ENCODE measurements around the gene RNASET2. TPM values are rescaled to one million over a fixed set of nuclear protein-coding genes. Genes with fewer than 3 reads are reported as not detected.
A peak's percentile ranks its signal among the peaks of the same experiment; 100 is the strongest.

The RNASET2 gene
- polyA plus RNA-seq, 6 donors from 2014 or later: 472 to 744 (median 534) TPM

DNA sequence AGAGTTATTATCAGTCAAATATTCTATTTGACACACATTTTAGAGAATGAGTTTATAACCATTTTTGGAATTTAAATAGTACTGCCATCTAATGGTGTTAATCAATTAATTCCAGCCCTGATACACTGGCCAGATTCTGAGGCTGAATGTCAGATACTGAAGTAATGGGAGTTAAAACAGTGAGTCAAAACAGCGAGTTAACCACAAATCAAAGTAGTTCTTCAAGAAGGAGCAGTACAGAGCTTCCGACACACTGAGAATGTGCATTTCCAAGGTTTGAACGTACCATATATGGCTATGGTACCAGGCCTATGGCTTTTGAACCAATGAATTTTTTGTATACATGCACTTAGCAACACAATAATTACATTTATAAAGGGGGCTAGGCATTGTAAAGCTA is 31.6 kb upstream of the RNASET2 start:
- H3K4me3 Mint-ChIP-seq: no peak overlapping the region
- DNase-seq: no peak
- no peak for ATAC-seq (ENCODE audit: low read depth in 2 of 2)
- peaks cover 7 to 21% (median 13%) of the 10 kb centered on the region in 3 donors for H3K4me1 Mint-ChIP-seq
- no peaks in the 10 kb centered on the region for H3K9me3 Mint-ChIP-seq
- no peaks in the 10 kb centered on the region for H3K27me3 Mint-ChIP-seq
- peaks cover 0 to 3% of the 10 kb centered on the region in 2 donors for H3K36me3 Mint-ChIP-seq
- peak overlapping the region in 1 of 6 donors; percentile 15 for H3K27ac Mint-ChIP-seq

GRCh38 chr6:166987448-166987847 is 31.1 kb upstream of the RNASET2 start:
- peak overlapping the region in 1 of 8 donors; percentile 40 for H3K4me3 Mint-ChIP-seq

GRCh38 chr6:166980738-166981137 is 24.4 kb upstream of the RNASET2 start:
- Mint-ChIP-seq H3K27me3 (no peaks in the 10 kb centered on the region), H3K27ac (peak overlapping the region in 1 of 6 donors; percentile 5), H3K4me3 (no peak overlapping the region), H3K9me3 (no peaks in the 10 kb centered on the region), H3K36me3 (peaks cover 0 to 10% of the 10 kb centered on the region in 2 donors), H3K4me1 (peaks cover 0 to 4% (median 3%) of the 10 kb centered on the region in 3 donors)
- ATAC-seq (ENCODE audit: low read depth in 2 of 2) (no peak), DNase-seq (no peak)

More at GRCh38 chr6:166987448-166987847, 31.1 kb upstream of the RNASET2 start:
- Mint-ChIP-seq H3K27me3 (no peaks in the 10 kb centered on the region), H3K27ac (peak overlapping the region in 1 of 6 donors; percentile 76), H3K4me1 (peaks cover 7 to 21% (median 14%) of the 10 kb centered on the region in 3 donors), H3K9me3 (no peaks in the 10 kb centered on the region), H3K36me3 (peaks cover 0 to 5% of the 10 kb centered on the region in 2 donors)
- no peak for ATAC-seq (ENCODE audit: low read depth in 2 of 2)
- no peak for DNase-seq

DNA sequence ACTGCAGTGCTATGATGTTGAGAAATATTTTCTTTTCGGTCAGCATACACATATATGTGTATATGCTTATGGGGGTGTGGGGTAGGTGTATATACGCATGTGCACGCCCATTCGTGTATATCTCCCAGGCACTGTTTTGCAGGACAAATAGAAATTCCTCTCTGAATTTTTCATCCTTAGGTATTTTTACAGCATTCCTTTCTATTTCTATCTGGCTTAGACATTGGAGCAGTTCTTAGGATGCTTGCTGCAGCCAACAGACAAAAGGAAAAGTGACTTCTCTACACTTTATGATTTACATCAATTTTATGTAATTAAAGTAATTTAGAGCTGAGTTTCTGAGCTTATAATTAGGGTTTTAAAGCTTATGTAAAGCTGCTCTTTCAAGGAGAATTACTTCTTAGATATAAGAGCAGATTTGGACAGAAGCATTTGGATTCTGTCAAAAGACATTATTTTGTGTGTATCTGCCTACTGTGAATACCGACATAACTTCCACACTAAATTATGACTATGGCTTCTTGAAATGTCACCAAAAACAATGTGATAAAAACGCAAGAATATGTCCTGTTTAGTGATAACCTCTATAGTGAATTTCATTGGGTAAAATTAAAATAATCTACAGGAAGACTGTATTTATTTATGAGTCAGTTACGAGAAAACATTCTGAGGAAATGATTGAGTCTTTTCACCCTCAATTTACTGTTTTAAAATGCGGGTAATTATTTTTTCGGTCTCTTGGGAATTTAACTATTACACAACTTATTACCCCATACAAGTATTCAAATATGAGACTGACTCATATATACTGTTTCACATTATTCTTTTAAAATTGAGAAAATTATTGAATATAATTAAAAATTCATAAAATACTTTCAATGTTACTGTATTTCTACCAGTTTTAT is 21.5 kb upstream of the RNASET2 start:
- H3K27me3 Mint-ChIP-seq: no peaks in the 10 kb centered on the region
- no peak for DNase-seq
- H3K36me3 Mint-ChIP-seq: peaks cover 0 to 7% of the 10 kb centered on the region in 2 donors
- no peak overlapping the region for H3K4me3 Mint-ChIP-seq
- no peak for ATAC-seq (ENCODE audit: low read depth in 2 of 2)
- no peaks in the 10 kb centered on the region for H3K9me3 Mint-ChIP-seq
- H3K4me1 Mint-ChIP-seq: peaks cover 0 to 7% (median 3%) of the 10 kb centered on the region in 3 donors
- H3K27ac Mint-ChIP-seq: peak overlapping the region in 1 of 6 donors; percentile 77

GRCh38 chr6:166976636-166977035 is 20.3 kb upstream of the RNASET2 start:
- Mint-ChIP-seq H3K4me3 (no peak overlapping the region), H3K27ac (no peak overlapping the region), H3K27me3 (no peaks in the 10 kb centered on the region), H3K4me1 (peaks cover 0 to 10% (median 3%) of the 10 kb centered on the region in 3 donors), H3K36me3 (peaks cover 0 to 4% of the 10 kb centered on the region in 2 donors), H3K9me3 (no peaks in the 10 kb centered on the region)
- DNase-seq (no peak), ATAC-seq (ENCODE audit: low read depth in 2 of 2) (no peak)

- H3K36me3 Mint-ChIP-seq: no peaks in the 10 kb centered on the region
- H3K9me3 Mint-ChIP-seq: peaks cover 0 to 2% (median 0%) of the 10 kb centered on the region in 7 donors
- H3K4me3 Mint-ChIP-seq: no peak overlapping the region
- no peaks in the 10 kb centered on the region for H3K27me3 Mint-ChIP-seq
- H3K4me1 Mint-ChIP-seq: peaks cover 15 to 34% (median 15%) of the 10 kb centered on the region in 3 donors
- H3K27ac Mint-ChIP-seq: no peak overlapping the region
- DNase-seq (no peak), ATAC-seq (ENCODE audit: low read depth in 2 of 2) (no peak)
These were observed 15.8 kb upstream of the RNASET2 start for GRCh38 chr6:166972101-166972500.

DNA sequence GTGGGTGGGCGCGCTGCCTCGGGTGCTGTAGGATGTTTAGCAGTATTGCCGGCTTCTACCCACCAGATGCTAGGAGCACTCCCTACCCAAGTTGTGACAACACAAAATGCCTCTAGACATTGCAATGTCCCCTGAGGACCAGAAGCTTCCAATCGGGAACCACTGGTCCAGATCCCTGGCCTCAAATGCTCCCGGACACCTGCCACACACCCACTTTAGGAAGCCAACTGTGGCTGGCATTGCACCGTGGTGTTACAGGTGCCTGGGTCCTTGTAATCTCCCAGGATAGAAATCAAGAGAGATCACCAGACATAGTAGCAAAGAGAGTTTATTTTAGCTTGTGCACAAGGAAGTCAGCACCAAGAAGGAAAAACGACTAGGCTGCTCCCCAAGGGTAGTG is 14.9 kb upstream of the RNASET2 start:
- Mint-ChIP-seq H3K4me3 (no peak overlapping the region), H3K9me3 (peaks cover 0 to 4% (median 0%) of the 10 kb centered on the region in 7 donors), H3K27ac (peak overlapping the region in 3 of 6 donors; percentile 15 to 66 (median 54)), H3K27me3 (no peaks in the 10 kb centered on the region), H3K4me1 (peaks cover 12 to 34% (median 15%) of the 10 kb centered on the region in 3 donors), H3K36me3 (no peaks in the 10 kb centered on the region)
- ATAC-seq (ENCODE audit: low read depth in 2 of 2) (no peak), DNase-seq (no peak)

- peaks cover 12 to 32% (median 15%) of the 10 kb centered on the region in 3 donors for H3K4me1 Mint-ChIP-seq
- H3K27me3 Mint-ChIP-seq: no peaks in the 10 kb centered on the region
- DNase-seq (no peak), ATAC-seq (ENCODE audit: low read depth in 2 of 2) (no peak)
- no peaks in the 10 kb centered on the region for H3K36me3 Mint-ChIP-seq
- no peak overlapping the region for H3K27ac Mint-ChIP-seq
- peaks cover 0 to 4% (median 0%) of the 10 kb centered on the region in 7 donors for H3K9me3 Mint-ChIP-seq
- H3K4me3 Mint-ChIP-seq: no peak overlapping the region
These were observed 14.4 kb upstream of the RNASET2 start for GRCh38 chr6:166970776-166971175.

GRCh38 chr6:166970091-166970490 is 13.7 kb upstream of the RNASET2 start:
- peaks cover 12 to 32% (median 15%) of the 10 kb centered on the region in 3 donors for H3K4me1 Mint-ChIP-seq
- no peaks in the 10 kb centered on the region for H3K36me3 Mint-ChIP-seq
- H3K27me3 Mint-ChIP-seq: no peaks in the 10 kb centered on the region
- DNase-seq (no peak), ATAC-seq (ENCODE audit: low read depth in 2 of 2) (no peak)
- H3K27ac Mint-ChIP-seq: peak overlapping the region in 4 of 6 donors; percentile 6 to 86 (median 82)
- H3K4me3 Mint-ChIP-seq: peak overlapping the region in 2 of 8 donors; percentile 57 to 84
- H3K9me3 Mint-ChIP-seq: peaks cover 0 to 4% (median 0%) of the 10 kb centered on the region in 7 donors

- H3K36me3 Mint-ChIP-seq: no peaks in the 10 kb centered on the region
- DNase-seq: no peak
- peaks cover 12 to 32% (median 15%) of the 10 kb centered on the region in 3 donors for H3K4me1 Mint-ChIP-seq
- peak overlapping the region in 4 of 6 donors; percentile 52 to 85 (median 68) for H3K27ac Mint-ChIP-seq
- H3K4me3 Mint-ChIP-seq: peak overlapping the region in 6 of 8 donors; percentile 3 to 84 (median 38)
- no peaks in the 10 kb centered on the region for H3K27me3 Mint-ChIP-seq
- H3K9me3 Mint-ChIP-seq: peaks cover 0 to 4% (median 0%) of the 10 kb centered on the region in 7 donors
- ATAC-seq (ENCODE audit: low read depth in 2 of 2): peak in 1 of 2 donors; percentile 35
These were observed 13.1 kb upstream of the RNASET2 start for GRCh38 chr6:166969390-166970002.

- Mint-ChIP-seq H3K4me3 (no peak overlapping the region), H3K9me3 (peaks cover 0 to 4% (median 0%) of the 10 kb centered on the region in 7 donors)
These were observed 9.9 kb upstream of the RNASET2 start for GRCh38 chr6:166966268-166966667.

DNA sequence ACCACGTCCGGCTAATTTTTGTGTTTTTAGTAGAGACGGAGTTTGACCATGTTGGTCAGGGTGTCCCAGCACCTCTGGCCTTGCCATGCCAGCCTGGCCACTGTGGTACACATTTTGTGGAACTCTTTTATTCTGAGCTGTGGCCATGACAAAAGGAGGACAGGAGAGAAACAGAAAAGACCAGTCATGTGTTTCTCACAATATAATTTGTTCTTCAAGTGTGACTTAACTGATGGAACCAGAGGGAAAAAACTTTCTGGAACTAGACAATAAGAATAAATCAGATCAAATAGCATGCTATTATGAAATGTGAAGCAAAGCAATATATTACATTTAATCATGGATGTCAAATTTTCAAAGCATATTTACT is 4.2 kb upstream of the RNASET2 start:
- peak overlapping the region; percentile 19 to 100 (median 100) for H3K27ac Mint-ChIP-seq
- H3K9me3 Mint-ChIP-seq: peaks cover 0 to 2% (median 0%) of the 10 kb centered on the region in 7 donors
- no peak for DNase-seq
- H3K36me3 Mint-ChIP-seq: no peaks in the 10 kb centered on the region
- H3K4me3 Mint-ChIP-seq: peak overlapping the region in 7 of 8 donors; percentile 36 to 100 (median 96)
- H3K4me1 Mint-ChIP-seq: peaks cover 39 to 46% (median 44%) of the 10 kb centered on the region in 3 donors
- no peaks in the 10 kb centered on the region for H3K27me3 Mint-ChIP-seq
- ATAC-seq (ENCODE audit: low read depth in 2 of 2): no peak

More at GRCh38 chr6:166966268-166966667, 9.9 kb upstream of the RNASET2 start:
- Mint-ChIP-seq H3K36me3 (no peaks in the 10 kb centered on the region), H3K27ac (peak overlapping the region in 1 of 6 donors; percentile 66), H3K27me3 (no peaks in the 10 kb centered on the region), H3K4me1 (peaks cover 12 to 26% (median 15%) of the 10 kb centered on the region in 3 donors)
- DNase-seq (no peak), ATAC-seq (ENCODE audit: low read depth in 2 of 2) (no peak)

- Mint-ChIP-seq H3K36me3 (peaks cover 0 to 5% of the 10 kb centered on the region in 2 donors), H3K4me3 (peak overlapping the region; percentile 94 to 100 (median 96))
- no peak for ATAC-seq (ENCODE audit: low read depth in 2 of 2)
These were observed 3.7 kb upstream of the RNASET2 start for GRCh38 chr6:166959911-166960608.

More at GRCh38 chr6:166959911-166960608, 3.7 kb upstream of the RNASET2 start:
- DNase-seq: no peak
- peaks cover 45 to 51% (median 50%) of the 10 kb centered on the region in 3 donors for H3K4me1 Mint-ChIP-seq
- peak overlapping the region; percentile 99 to 100 (median 100) for H3K27ac Mint-ChIP-seq
- H3K9me3 Mint-ChIP-seq: peaks cover 0 to 3% (median 0%) of the 10 kb centered on the region in 7 donors
- peaks cover 0 to 3% (median 0%) of the 10 kb centered on the region in 3 donors for H3K27me3 Mint-ChIP-seq

Data from naive B cell (primary cell).